ENCODE data around the gene AMOTL1.
"Not testable (repeated sequence)": the region's sequence is repeated elsewhere in the genome, so short reads cannot be mapped to it uniquely, and the experiment has no call there.

The AMOTL1 gene

DNA sequence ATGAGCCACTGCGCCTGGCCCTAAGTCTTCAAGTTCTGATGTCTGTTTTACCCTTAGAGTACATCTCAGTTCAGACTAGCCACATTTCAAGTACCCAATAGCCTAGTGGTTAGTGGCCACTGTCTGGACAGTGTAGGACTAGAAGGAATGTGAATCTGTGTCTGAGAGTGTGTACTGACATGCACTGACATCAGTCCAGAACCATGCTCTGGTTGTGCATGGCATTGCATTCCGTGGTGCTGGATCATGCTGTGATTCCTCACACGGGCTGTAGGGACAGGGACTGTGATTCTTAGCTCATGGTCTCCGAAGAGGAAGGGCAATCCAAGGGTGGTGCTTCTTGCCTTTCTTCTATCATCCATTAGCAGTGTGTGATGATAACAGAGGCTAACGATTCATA lies 41.1 kb downstream of the AMOTL1 start:
- H3K27me3 Mint-ChIP-seq: peaks cover 39% of the 10 kb centered on the region
- no peaks in the 10 kb centered on the region for H3K36me3 Mint-ChIP-seq (ENCODE audit: insufficient read depth)

GRCh38 chr11:94812724-94813720 lies 44.9 kb downstream of the AMOTL1 start:
- H3K9me3 Mint-ChIP-seq; H3K4me1 Mint-ChIP-seq; H3K4me3 Mint-ChIP-seq; H3K36me3 Mint-ChIP-seq (ENCODE audit: insufficient read depth); DNase-seq (ENCODE audit: low spot score in 2 of 2); H3K27ac Mint-ChIP-seq (ENCODE audit: low read depth); ATAC-seq (replicated peaks; ENCODE audit: extremely low read depth, poor library complexity, severe bottlenecking): not testable (repeated sequence)
- peaks cover 28% of the 10 kb centered on the region for H3K27me3 Mint-ChIP-seq

More for the DNA sequence above, 41.1 kb downstream of the AMOTL1 start:
- no peak overlapping the region for H3K4me3 Mint-ChIP-seq
- H3K27ac Mint-ChIP-seq (ENCODE audit: low read depth): no peak overlapping the region
- H3K9me3 Mint-ChIP-seq: no peaks in the 10 kb centered on the region
- no peaks in the 10 kb centered on the region for H3K4me1 Mint-ChIP-seq
- DNase-seq (ENCODE audit: low spot score in 2 of 2) (no peak), ATAC-seq (replicated peaks; ENCODE audit: extremely low read depth, poor library complexity, severe bottlenecking) (no peak)

GRCh38 chr11:94814272-94814976 lies 46.3 kb downstream of the AMOTL1 start:
- H3K4me3 Mint-ChIP-seq: no peak overlapping the region
- DNase-seq (ENCODE audit: low spot score in 2 of 2) (no peak), ATAC-seq (replicated peaks; ENCODE audit: extremely low read depth, poor library complexity, severe bottlenecking) (no peak)
- H3K9me3 Mint-ChIP-seq: no peaks in the 10 kb centered on the region
- H3K27me3 Mint-ChIP-seq: peaks cover 20% of the 10 kb centered on the region
- no peaks in the 10 kb centered on the region for H3K4me1 Mint-ChIP-seq
- H3K27ac Mint-ChIP-seq (ENCODE audit: low read depth): no peak overlapping the region
- H3K36me3 Mint-ChIP-seq (ENCODE audit: insufficient read depth): no peaks in the 10 kb centered on the region

GRCh38 chr11:94815705-94816344 lies 47.7 kb downstream of the AMOTL1 start:
- DNase-seq (ENCODE audit: low spot score in 2 of 2): no peak
- H3K4me3 Mint-ChIP-seq: no peak overlapping the region
- no peaks in the 10 kb centered on the region for H3K36me3 Mint-ChIP-seq (ENCODE audit: insufficient read depth)
- H3K9me3 Mint-ChIP-seq: no peaks in the 10 kb centered on the region
- H3K27me3 Mint-ChIP-seq: peaks cover 19% of the 10 kb centered on the region
- H3K27ac Mint-ChIP-seq (ENCODE audit: low read depth): no peak overlapping the region
- no peaks in the 10 kb centered on the region for H3K4me1 Mint-ChIP-seq
- no peak for ATAC-seq (replicated peaks; ENCODE audit: extremely low read depth, poor library complexity, severe bottlenecking)

DNA sequence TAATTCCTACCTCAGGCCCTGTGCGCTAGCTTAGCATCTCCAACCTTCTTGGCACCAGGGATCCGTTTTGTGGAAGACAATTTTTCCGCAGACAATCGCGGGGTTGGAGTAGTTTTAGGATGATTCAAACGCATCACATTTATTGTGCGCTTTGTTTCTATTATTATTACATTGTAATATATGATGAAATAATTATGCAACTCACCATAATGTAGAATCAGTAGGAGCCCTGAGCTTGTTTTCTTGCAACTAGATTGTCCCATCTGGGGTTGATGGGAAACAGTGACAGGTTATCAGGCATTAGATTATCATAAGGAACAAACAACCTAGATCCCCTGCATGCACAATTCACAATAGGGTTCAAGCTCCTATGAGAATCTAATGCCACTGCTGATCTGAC lies 52.3 kb downstream of the AMOTL1 start:
- H3K27ac Mint-ChIP-seq (ENCODE audit: low read depth): no peak overlapping the region
- H3K36me3 Mint-ChIP-seq (ENCODE audit: insufficient read depth): no peaks in the 10 kb centered on the region
- H3K9me3 Mint-ChIP-seq: no peaks in the 10 kb centered on the region
- ATAC-seq (replicated peaks; ENCODE audit: extremely low read depth, poor library complexity, severe bottlenecking) (no peak), DNase-seq (ENCODE audit: low spot score in 2 of 2) (no peak)
- no peaks in the 10 kb centered on the region for H3K4me1 Mint-ChIP-seq
- H3K27me3 Mint-ChIP-seq: peaks cover 25% of the 10 kb centered on the region
- no peak overlapping the region for H3K4me3 Mint-ChIP-seq

GRCh38 chr11:94821439-94821838 lies 53.3 kb downstream of the AMOTL1 start:
- no peaks in the 10 kb centered on the region for H3K4me1 Mint-ChIP-seq
- no peaks in the 10 kb centered on the region for H3K9me3 Mint-ChIP-seq
- H3K4me3 Mint-ChIP-seq: no peak overlapping the region

GRCh38 chr11:94822080-94822479 lies 53.9 kb downstream of the AMOTL1 start:
- H3K27ac Mint-ChIP-seq (ENCODE audit: low read depth): no peak overlapping the region

More at GRCh38 chr11:94821439-94821838, 53.3 kb downstream of the AMOTL1 start:
- ATAC-seq (replicated peaks; ENCODE audit: extremely low read depth, poor library complexity, severe bottlenecking) (no peak), DNase-seq (ENCODE audit: low spot score in 2 of 2) (no peak)
- Mint-ChIP-seq H3K27me3 (peaks cover 25% of the 10 kb centered on the region), H3K36me3 (ENCODE audit: insufficient read depth) (no peaks in the 10 kb centered on the region), H3K27ac (ENCODE audit: low read depth) (no peak overlapping the region)

GRCh38 chr11:94823102-94823732 lies 55.1 kb downstream of the AMOTL1 start:
- Mint-ChIP-seq H3K9me3 (no peaks in the 10 kb centered on the region), H3K4me3 (no peak overlapping the region), H3K4me1 (no peaks in the 10 kb centered on the region), H3K36me3 (ENCODE audit: insufficient read depth) (no peaks in the 10 kb centered on the region), H3K27ac (ENCODE audit: low read depth) (no peak overlapping the region), H3K27me3 (peaks cover 25% of the 10 kb centered on the region)
- ATAC-seq (replicated peaks; ENCODE audit: extremely low read depth, poor library complexity, severe bottlenecking): no peak
- DNase-seq (ENCODE audit: low spot score in 2 of 2): no peak

More at GRCh38 chr11:94822080-94822479, 53.9 kb downstream of the AMOTL1 start:
- no peaks in the 10 kb centered on the region for H3K4me1 Mint-ChIP-seq
- H3K36me3 Mint-ChIP-seq (ENCODE audit: insufficient read depth): no peaks in the 10 kb centered on the region
- H3K9me3 Mint-ChIP-seq: no peaks in the 10 kb centered on the region
- DNase-seq (ENCODE audit: low spot score in 2 of 2) (no peak), ATAC-seq (replicated peaks; ENCODE audit: extremely low read depth, poor library complexity, severe bottlenecking) (no peak)
- peaks cover 25% of the 10 kb centered on the region for H3K27me3 Mint-ChIP-seq
- H3K4me3 Mint-ChIP-seq: no peak overlapping the region

DNA sequence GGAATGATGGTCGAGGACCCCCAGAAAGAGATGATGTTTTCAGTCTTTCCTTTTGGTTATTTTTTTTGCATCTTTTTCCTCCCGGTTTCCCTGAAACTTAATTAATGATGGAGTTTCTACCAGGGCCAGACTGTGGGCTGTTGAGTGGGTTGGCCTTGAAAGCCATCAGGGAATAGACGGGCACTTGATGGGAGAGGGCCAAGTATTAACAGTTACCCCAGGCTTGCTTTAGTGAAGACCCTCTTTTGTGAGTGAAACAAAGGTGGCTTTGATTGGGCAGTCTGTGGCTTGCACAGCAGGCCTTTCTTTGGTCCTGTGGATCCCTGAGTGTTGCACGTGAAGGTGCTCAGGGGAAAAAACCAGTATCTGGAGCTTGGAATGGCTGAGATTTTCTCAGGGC lies 56.9 kb downstream of the AMOTL1 start:
- H3K27me3 Mint-ChIP-seq: peaks cover 28% of the 10 kb centered on the region
- H3K4me1 Mint-ChIP-seq: no peaks in the 10 kb centered on the region
- H3K36me3 Mint-ChIP-seq (ENCODE audit: insufficient read depth): no peaks in the 10 kb centered on the region
- no peak overlapping the region for H3K27ac Mint-ChIP-seq (ENCODE audit: low read depth)
- no peak overlapping the region for H3K4me3 Mint-ChIP-seq
- DNase-seq (ENCODE audit: low spot score in 2 of 2): no peak
- no peak for ATAC-seq (replicated peaks; ENCODE audit: extremely low read depth, poor library complexity, severe bottlenecking)
- no peaks in the 10 kb centered on the region for H3K9me3 Mint-ChIP-seq

DNA sequence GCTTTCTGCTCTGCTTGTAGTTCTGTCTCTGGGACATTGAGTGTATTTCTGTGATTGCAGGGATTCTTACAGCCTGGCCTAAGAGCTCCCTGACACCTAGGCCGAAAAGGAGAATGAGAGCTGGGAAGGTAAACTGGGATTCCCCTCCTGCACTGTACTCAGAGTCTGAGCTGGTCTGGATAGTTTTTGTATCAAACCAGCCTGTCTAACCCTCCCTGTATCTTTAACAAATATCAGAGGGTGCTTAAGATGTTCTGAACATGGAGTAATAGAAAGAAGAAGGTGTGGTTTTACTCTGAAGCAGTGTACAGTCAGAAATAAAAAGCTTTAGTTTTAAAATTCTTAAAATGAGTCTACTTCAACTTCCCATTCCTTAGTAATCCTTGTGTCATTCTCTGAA lies 57.3 kb downstream of the AMOTL1 start:
- H3K27me3 Mint-ChIP-seq: peaks cover 27% of the 10 kb centered on the region
- no peaks in the 10 kb centered on the region for H3K4me1 Mint-ChIP-seq
- no peak for ATAC-seq (replicated peaks; ENCODE audit: extremely low read depth, poor library complexity, severe bottlenecking)

GRCh38 chr11:94826415-94826814 lies 58.3 kb downstream of the AMOTL1 start:
- ATAC-seq (replicated peaks; ENCODE audit: extremely low read depth, poor library complexity, severe bottlenecking) (no peak), DNase-seq (ENCODE audit: low spot score in 2 of 2) (no peak)
- Mint-ChIP-seq H3K4me1 (no peaks in the 10 kb centered on the region), H3K27ac (ENCODE audit: low read depth) (no peak overlapping the region), H3K27me3 (peaks cover 32% of the 10 kb centered on the region), H3K36me3 (ENCODE audit: insufficient read depth) (peaks cover 1% of the 10 kb centered on the region), H3K9me3 (no peaks in the 10 kb centered on the region), H3K4me3 (no peak overlapping the region)

More for the DNA sequence above, 57.3 kb downstream of the AMOTL1 start:
- H3K36me3 Mint-ChIP-seq (ENCODE audit: insufficient read depth): no peaks in the 10 kb centered on the region
- H3K9me3 Mint-ChIP-seq: no peaks in the 10 kb centered on the region
- no peak overlapping the region for H3K27ac Mint-ChIP-seq (ENCODE audit: low read depth)
- no peak overlapping the region for H3K4me3 Mint-ChIP-seq
- no peak for DNase-seq (ENCODE audit: low spot score in 2 of 2)

- H3K27me3 Mint-ChIP-seq: peaks cover 25% of the 10 kb centered on the region
- ATAC-seq (replicated peaks; ENCODE audit: extremely low read depth, poor library complexity, severe bottlenecking): no peak
- no peak for DNase-seq (ENCODE audit: low spot score in 2 of 2)
- no peak overlapping the region for H3K4me3 Mint-ChIP-seq
- no peak overlapping the region for H3K27ac Mint-ChIP-seq (ENCODE audit: low read depth)
- H3K9me3 Mint-ChIP-seq: no peaks in the 10 kb centered on the region
- H3K4me1 Mint-ChIP-seq: no peaks in the 10 kb centered on the region
- peaks cover 1% of the 10 kb centered on the region for H3K36me3 Mint-ChIP-seq (ENCODE audit: insufficient read depth)
Measured at GRCh38 chr11:94828088-94828487, 59.9 kb downstream of the AMOTL1 start.
